ENCODE results near the gene EPHA7. TPM values are rescaled to one million over a fixed set of nuclear protein-coding genes. Genes with fewer than 3 reads are reported as not detected.
A peak's percentile ranks its signal among the peaks of the same experiment; 100 is the strongest.

Gene EPHA7
- polyA plus RNA-seq, 1 donor from 2014 or later, result 17.4 TPM

DNA sequence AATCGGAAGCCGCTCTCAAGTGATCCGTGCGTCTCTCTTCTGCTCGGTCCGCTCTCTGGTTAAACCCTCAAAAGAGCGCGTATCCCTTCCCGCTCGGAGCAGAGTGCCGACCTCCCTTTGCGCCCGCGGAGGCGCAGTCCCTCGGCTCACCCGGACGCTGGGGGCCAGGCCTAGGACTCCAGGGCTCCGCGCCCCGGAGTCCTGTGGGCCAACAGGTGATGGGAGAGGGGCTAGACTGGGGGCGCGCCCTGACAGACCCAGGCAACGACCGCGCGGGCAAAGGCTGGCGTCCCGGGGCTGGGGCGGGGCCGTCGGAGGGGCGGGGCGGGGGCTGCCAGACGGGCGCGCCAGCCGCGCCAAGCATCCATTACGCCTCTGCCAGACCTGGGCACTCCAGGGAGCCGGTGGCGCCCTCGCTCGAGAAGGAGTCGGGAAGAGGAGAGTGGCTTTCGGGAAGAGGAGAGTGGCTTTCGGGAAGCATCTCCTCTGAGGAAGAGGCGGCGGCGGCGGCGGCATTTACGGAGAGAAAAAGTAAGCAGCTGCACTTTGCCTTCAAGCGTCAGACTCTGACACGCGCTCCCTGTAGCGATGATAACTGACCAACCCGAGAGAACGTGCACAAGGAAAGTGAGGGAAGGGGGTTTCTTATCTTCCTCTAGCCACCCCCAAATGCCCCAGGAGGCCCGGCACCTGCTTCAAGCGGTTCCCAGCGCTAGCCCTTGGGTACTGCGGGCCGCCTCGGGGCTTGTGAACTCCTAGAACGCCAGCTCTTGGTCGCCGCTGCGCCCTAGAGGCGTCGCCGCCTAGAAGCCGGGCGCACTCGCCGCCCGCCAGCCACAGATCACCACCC, 2.6 kb downstream of the EPHA7 start:
- H3K4me2 ChIP-seq (ENCODE audit: low read length), result peak overlapping the region; percentile 81
- no peaks in the 10 kb centered on the region for H3K36me3 ChIP-seq (ENCODE audit: insufficient read depth, low read length)
- no peaks in the 10 kb centered on the region for H3F3A ChIP-seq (ENCODE audit: insufficient read depth, low read length, poor library complexity, severe bottlenecking)
- H3K27me3 ChIP-seq (ENCODE audit: insufficient read depth, low read depth, low read length), result peaks cover 22% of the 10 kb centered on the region
- H3K27ac ChIP-seq (ENCODE audit: low read length), result peak overlapping the region; percentile 14
- peak overlapping the region; percentile 83 for H3K4me3 ChIP-seq (ENCODE audit: low read length)
- H3K9me3 ChIP-seq (ENCODE audit: low read length), result no peaks in the 10 kb centered on the region
- TF ChIP-seq RAD21 (conservative IDR thresholded peaks at IDR 0.05), result no peak
- TF ChIP-seq MXI1 (conservative IDR thresholded peaks at IDR 0.05; ENCODE audit: poor library complexity, severe bottlenecking), result peak; percentile 39
- TF ChIP-seq, protein P1, sequence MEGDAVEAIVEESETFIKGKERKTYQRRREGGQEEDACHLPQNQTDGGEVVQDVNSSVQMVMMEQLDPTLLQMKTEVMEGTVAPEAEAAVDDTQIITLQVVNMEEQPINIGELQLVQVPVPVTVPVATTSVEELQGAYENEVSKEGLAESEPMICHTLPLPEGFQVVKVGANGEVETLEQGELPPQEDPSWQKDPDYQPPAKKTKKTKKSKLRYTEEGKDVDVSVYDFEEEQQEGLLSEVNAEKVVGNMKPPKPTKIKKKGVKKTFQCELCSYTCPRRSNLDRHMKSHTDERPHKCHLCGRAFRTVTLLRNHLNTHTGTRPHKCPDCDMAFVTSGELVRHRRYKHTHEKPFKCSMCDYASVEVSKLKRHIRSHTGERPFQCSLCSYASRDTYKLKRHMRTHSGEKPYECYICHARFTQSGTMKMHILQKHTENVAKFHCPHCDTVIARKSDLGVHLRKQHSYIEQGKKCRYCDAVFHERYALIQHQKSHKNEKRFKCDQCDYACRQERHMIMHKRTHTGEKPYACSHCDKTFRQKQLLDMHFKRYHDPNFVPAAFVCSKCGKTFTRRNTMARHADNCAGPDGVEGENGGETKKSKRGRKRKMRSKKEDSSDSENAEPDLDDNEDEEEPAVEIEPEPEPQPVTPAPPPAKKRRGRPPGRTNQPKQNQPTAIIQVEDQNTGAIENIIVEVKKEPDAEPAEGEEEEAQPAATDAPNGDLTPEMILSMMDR (IDR thresholded peaks at IDR 0.05; ENCODE audit: poor library complexity, severe bottlenecking), result no peak
- TF ChIP-seq EZH2 (IDR thresholded peaks at IDR 0.05; ENCODE audit: borderline replicate concordance, insufficient read depth, low read length, poor library complexity, severe bottlenecking), result no peak
- no peaks in the 10 kb centered on the region for H4K20me1 ChIP-seq (ENCODE audit: insufficient read depth)
- peak overlapping the region; percentile 69 for H3K9ac ChIP-seq (ENCODE audit: low read length)
- H2AFZ ChIP-seq (ENCODE audit: low read depth, low read length), result peak overlapping the region; percentile 11
- no peaks in the 10 kb centered on the region for H3K9me2 ChIP-seq (ENCODE audit: insufficient read depth, low read length)
- peaks cover 25% of the 10 kb centered on the region for H3K79me2 ChIP-seq (replicated peaks; ENCODE audit: insufficient read depth, low read length)

DNA sequence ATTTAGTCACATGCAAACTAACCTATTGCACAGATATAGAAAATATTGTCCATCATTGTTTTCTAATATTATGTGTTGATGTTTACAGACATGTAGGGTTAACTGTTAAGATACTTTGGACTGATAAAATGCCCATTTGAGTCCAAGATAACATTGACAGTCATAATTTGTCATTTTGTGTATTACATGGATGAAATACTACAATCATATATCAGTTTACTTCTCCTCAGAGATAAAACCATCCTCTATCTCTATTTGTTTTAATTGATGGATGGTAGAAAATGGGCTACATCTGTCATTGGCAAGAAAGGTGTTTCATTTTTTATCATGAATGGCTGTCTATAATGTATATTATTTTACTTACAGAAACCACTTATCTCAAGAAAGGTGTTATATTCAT, 6.2 kb downstream of the EPHA7 start:
- peaks cover 5% of the 10 kb centered on the region for H3K27me3 ChIP-seq (ENCODE audit: insufficient read depth, low read depth, low read length)

More for the DNA sequence above, 6.2 kb downstream of the EPHA7 start:
- Histone ChIP-seq H3K36me3 (ENCODE audit: insufficient read depth, low read length) (no peaks in the 10 kb centered on the region), H4K20me1 (ENCODE audit: insufficient read depth) (no peaks in the 10 kb centered on the region), H3K9me3 (ENCODE audit: low read length) (no peaks in the 10 kb centered on the region), H3K27ac (ENCODE audit: low read length) (no peak overlapping the region), H3K9me2 (ENCODE audit: insufficient read depth, low read length) (no peaks in the 10 kb centered on the region), H3F3A (ENCODE audit: insufficient read depth, low read length, poor library complexity, severe bottlenecking) (no peaks in the 10 kb centered on the region), H3K79me2 (replicated peaks; ENCODE audit: insufficient read depth, low read length) (peaks cover 25% of the 10 kb centered on the region), H3K4me3 (ENCODE audit: low read length) (no peak overlapping the region), H2AFZ (ENCODE audit: low read depth, low read length) (no peak overlapping the region), H3K9ac (ENCODE audit: low read length) (no peak overlapping the region), H3K4me2 (ENCODE audit: low read length) (no peak overlapping the region)
- TF ChIP-seq MXI1 (conservative IDR thresholded peaks at IDR 0.05; ENCODE audit: poor library complexity, severe bottlenecking) (no peak), TAF1 (IDR thresholded peaks at IDR 0.05; ENCODE audit: low read depth) (no peak), EP300 (conservative IDR thresholded peaks at IDR 0.05; ENCODE audit: poor library complexity, severe bottlenecking) (no peak), RAD21 (conservative IDR thresholded peaks at IDR 0.05) (no peak), EZH2 (IDR thresholded peaks at IDR 0.05; ENCODE audit: borderline replicate concordance, insufficient read depth, low read length, poor library complexity, severe bottlenecking) (no peak)
- TF ChIP-seq, protein P2, sequence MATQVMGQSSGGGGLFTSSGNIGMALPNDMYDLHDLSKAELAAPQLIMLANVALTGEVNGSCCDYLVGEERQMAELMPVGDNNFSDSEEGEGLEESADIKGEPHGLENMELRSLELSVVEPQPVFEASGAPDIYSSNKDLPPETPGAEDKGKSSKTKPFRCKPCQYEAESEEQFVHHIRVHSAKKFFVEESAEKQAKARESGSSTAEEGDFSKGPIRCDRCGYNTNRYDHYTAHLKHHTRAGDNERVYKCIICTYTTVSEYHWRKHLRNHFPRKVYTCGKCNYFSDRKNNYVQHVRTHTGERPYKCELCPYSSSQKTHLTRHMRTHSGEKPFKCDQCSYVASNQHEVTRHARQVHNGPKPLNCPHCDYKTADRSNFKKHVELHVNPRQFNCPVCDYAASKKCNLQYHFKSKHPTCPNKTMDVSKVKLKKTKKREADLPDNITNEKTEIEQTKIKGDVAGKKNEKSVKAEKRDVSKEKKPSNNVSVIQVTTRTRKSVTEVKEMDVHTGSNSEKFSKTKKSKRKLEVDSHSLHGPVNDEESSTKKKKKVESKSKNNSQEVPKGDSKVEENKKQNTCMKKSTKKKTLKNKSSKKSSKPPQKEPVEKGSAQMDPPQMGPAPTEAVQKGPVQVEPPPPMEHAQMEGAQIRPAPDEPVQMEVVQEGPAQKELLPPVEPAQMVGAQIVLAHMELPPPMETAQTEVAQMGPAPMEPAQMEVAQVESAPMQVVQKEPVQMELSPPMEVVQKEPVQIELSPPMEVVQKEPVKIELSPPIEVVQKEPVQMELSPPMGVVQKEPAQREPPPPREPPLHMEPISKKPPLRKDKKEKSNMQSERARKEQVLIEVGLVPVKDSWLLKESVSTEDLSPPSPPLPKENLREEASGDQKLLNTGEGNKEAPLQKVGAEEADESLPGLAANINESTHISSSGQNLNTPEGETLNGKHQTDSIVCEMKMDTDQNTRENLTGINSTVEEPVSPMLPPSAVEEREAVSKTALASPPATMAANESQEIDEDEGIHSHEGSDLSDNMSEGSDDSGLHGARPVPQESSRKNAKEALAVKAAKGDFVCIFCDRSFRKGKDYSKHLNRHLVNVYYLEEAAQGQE (IDR thresholded peaks at IDR 0.05; ENCODE audit: borderline replicate concordance), result no peak

Data from neural cell (in vitro differentiated cells).